HepG2 (cell line): ENCODE measurements around the gene NBEAL1. TPM values are rescaled to one million over a fixed set of nuclear protein-coding genes. Genes with fewer than 3 reads are reported as not detected.

ENCODE experiments used
- ARNTL ChIP-seq: sonication (generic); formaldehyde crosslinking; IDR thresholded peaks from 2 replicates; pipeline ENCODE4 v1.4.0; 2020; ENCODE audit warnings: mild to moderate bottlenecking, missing genetic modification reagents
- BCLAF1 ChIP-seq: fragments of 450-650 bp; IDR thresholded peaks from 2 replicates; pipeline ENCODE4 v1.6.1; 2017; ENCODE audit warnings: mild to moderate bottlenecking
- E2F1 ChIP-seq: sonication (generic); formaldehyde crosslinking; IDR thresholded peaks from 2 replicates; pipeline ENCODE4 v1.5.0; 2020; ENCODE audit warnings: missing genetic modification reagents
- EEA1 ChIP-seq: sonication (generic); formaldehyde crosslinking; IDR thresholded peaks from 2 replicates; pipeline ENCODE4 v1.5.1; 2020; ENCODE audit warnings: mild to moderate bottlenecking, missing genetic modification reagents, borderline replicate concordance
- ETS1 ChIP-seq: sonication (generic); formaldehyde crosslinking; IDR thresholded peaks from 2 replicates; pipeline ENCODE4 v1.4.0; 2020; ENCODE audit warnings: missing genetic modification reagents
- GMEB2 ChIP-seq: IDR thresholded peaks from 2 replicates; pipeline ENCODE4 v1.6.1; 2016; ENCODE audit warnings: missing biosample characterization, missing genetic modification reagents, low read depth
- HNRNPK ChIP-seq: fragments of 200-400 bp; formaldehyde crosslinking; IDR thresholded peaks from 2 replicates; pipeline ENCODE4 v1.6.1; 2018; ENCODE audit warnings: low read length, low read depth, moderate library complexity, mild to moderate bottlenecking; ENCODE audit not compliant: poor library complexity, severe bottlenecking
- HOXA9 ChIP-seq: sonication (generic); formaldehyde crosslinking; IDR thresholded peaks from 2 replicates; pipeline ENCODE4 v1.8.1; 2022; ENCODE audit warnings: missing genetic modification reagents, mild to moderate bottlenecking, moderate library complexity, borderline replicate concordance
- PAWR ChIP-seq: sonication (generic); formaldehyde crosslinking; IDR thresholded peaks from 2 replicates; pipeline ENCODE4 v1.4.0; 2020; ENCODE audit warnings: missing genetic modification reagents, mild to moderate bottlenecking, borderline replicate concordance
- PHF8 ChIP-seq: sonication (generic); formaldehyde crosslinking; IDR thresholded peaks from 2 replicates; pipeline ENCODE4 v1.5.0; 2020; ENCODE audit warnings: missing genetic modification reagents
- POLR2A ChIP-seq, 2 experiments: IDR thresholded peaks; 2 replicates each; pipeline ENCODE4 v1.6.1; 2011; ENCODE audit warnings: low read depth in 2 of 2, low read length in 2 of 2, mild to moderate bottlenecking in 1 of 2, moderate library complexity in 1 of 2; ENCODE audit not compliant: insufficient read depth in 1 of 2
- SNAPC2 ChIP-seq: sonication (generic); formaldehyde crosslinking; IDR thresholded peaks from 2 replicates; pipeline ENCODE4 v1.8.1; 2022; ENCODE audit warnings: mild to moderate bottlenecking, missing genetic modification reagents
- STAG1 ChIP-seq: sonication (generic); formaldehyde crosslinking; IDR thresholded peaks from 2 replicates; pipeline ENCODE4 v1.4.0; 2020; ENCODE audit warnings: missing genetic modification reagents
- TFDP2 ChIP-seq: sonication (generic); formaldehyde crosslinking; IDR thresholded peaks from 2 replicates; pipeline ENCODE4 v1.4.0; 2020; ENCODE audit warnings: missing genetic modification reagents
- ZNF205 ChIP-seq: IDR thresholded peaks from 2 replicates; pipeline ENCODE4 v1.6.1; 2018; ENCODE audit warnings: missing biosample characterization, missing genetic modification reagents
- ZNF234 ChIP-seq: sonication (generic); formaldehyde crosslinking; conservative IDR thresholded peaks from 2 replicates; pipeline ENCODE4 v1.5.1; 2020; ENCODE audit warnings: mild to moderate bottlenecking, missing genetic modification reagents
- ZNF3 ChIP-seq: IDR thresholded peaks from 2 replicates; pipeline ENCODE4 v1.7.0; 2017; ENCODE audit warnings: inconsistent platforms
- ZNF343 ChIP-seq: sonication (generic); formaldehyde crosslinking; IDR thresholded peaks from 2 replicates; pipeline ENCODE4 v1.4.0; 2020; ENCODE audit warnings: mild to moderate bottlenecking, missing genetic modification reagents
- ZNF367 ChIP-seq: sonication (generic); formaldehyde crosslinking; IDR thresholded peaks from 2 replicates; pipeline ENCODE4 v1.4.0; 2020; ENCODE audit warnings: missing genetic modification reagents, borderline replicate concordance
- ZNF674 ChIP-seq: sonication (generic); formaldehyde crosslinking; IDR thresholded peaks from 2 replicates; pipeline ENCODE4 v1.5.0; 2020; ENCODE audit warnings: low read depth, mild to moderate bottlenecking, missing genetic modification reagents
- ZNF703 ChIP-seq: sonication (generic); formaldehyde crosslinking; IDR thresholded peaks from 2 replicates; pipeline ENCODE4 v1.5.1; 2020; ENCODE audit warnings: missing genetic modification reagents, mild to moderate bottlenecking, moderate library complexity, borderline replicate concordance
- ZNF775 ChIP-seq: sonication (generic); formaldehyde crosslinking; IDR thresholded peaks from 2 replicates; pipeline ENCODE4 v1.4.0; 2020; ENCODE audit warnings: missing genetic modification reagents, mild to moderate bottlenecking, moderate library complexity, borderline replicate concordance
- polyA plus RNA-seq, 8 experiments: library from polyadenylated mRNA; depleted of rRNA in 3 of 8; stranded (reverse) in 7 of 8; unstranded in 1 of 8; fragments of >200 nt; fragmentation: Illumina TruSeq in 4 of 8; extraction: Trizol in 4 of 8; gene quantifications; 2 replicates each; pipeline versions ENCODE4 v1.2.1 to v1.2.3, GENCODE V29; 2011 to 2016; ENCODE audit warnings: low read depth in 4 of 8, missing spikeins in 1 of 8, mixed read lengths in 1 of 8; ENCODE audit not compliant: insufficient read depth in 1 of 8
- total RNA-seq, 5 experiments: library from RNA; depleted of rRNA; stranded (reverse); fragments of >200 nt; fragmentation: Illumina TruSeq; extraction: Trizol; gene quantifications; 2 replicates each; pipeline ENCODE4 v1.2.3, GENCODE V29; 2016; ENCODE audit warnings: low read depth in 1 of 5

Gene NBEAL1
- total and polyA plus RNA-seq, 2 of the 13 experiments (the other 11 are each of a cell fraction or from before 2014, with no cell fraction given), result 6.4 to 15.7 TPM

GRCh38 chr2:203014456-203015199 lies at the start of gene NBEAL1 (continued):
- TF ChIP-seq ZNF205 (CRISPR knock-in tag), result no peak
- no peak for TF ChIP-seq STAG1 (CRISPR knock-in tag)
- 0 out of 2 replicates have a peak, but pooled peaks have one; percentile 4 for TF ChIP-seq PAWR (CRISPR knock-in tag)
- TF ChIP-seq ARNTL (CRISPR knock-in tag), result peak; percentile 50; the same call in 1 of the 2 replicates
- TF ChIP-seq POLR2A (IDR thresholded peaks at IDR 0.05; ENCODE audit: insufficient read depth in 1 of 2, low read depth in 2 of 2, low read length in 2 of 2), result peak; percentile 55 to 91
- TF ChIP-seq HOXA9, result no peak
- peak; percentile 82 for TF ChIP-seq HNRNPK
- no peak for TF ChIP-seq ZNF367 (CRISPR knock-in tag)
- 0 out of 2 replicates have a peak, but pooled peaks have one; percentile 66 for TF ChIP-seq EEA1 (CRISPR knock-in tag)
- TF ChIP-seq TFDP2 (CRISPR knock-in tag), result peak; percentile 93
- TF ChIP-seq SNAPC2 (CRISPR knock-in tag), result 0 out of 2 replicates have a peak, but pooled peaks have one; percentile 13
- TF ChIP-seq ETS1 (CRISPR knock-in tag), result no peak
- TF ChIP-seq GMEB2 (CRISPR knock-in tag), result peak; percentile 88
- no peak for TF ChIP-seq BCLAF1
- TF ChIP-seq ZNF703, result no peak; the same call in 1 of the 2 replicates
- TF ChIP-seq PHF8 (CRISPR knock-in tag), result peak; percentile 89
- TF ChIP-seq E2F1 (CRISPR knock-in tag), result no peak; the same call in 1 of the 2 replicates
- TF ChIP-seq ZNF3 (CRISPR knock-in tag), result no peak
- no peak for TF ChIP-seq ZNF775 (CRISPR knock-in tag)
- TF ChIP-seq ZNF234 (CRISPR knock-in tag), result no peak
- TF ChIP-seq ZNF674 (CRISPR knock-in tag), result no peak
- no peak for TF ChIP-seq ZNF343 (CRISPR knock-in tag)
